Right atrium auricular region (tissue), 2 donors: ENCODE measurements around the gene APBA1. TPM values are rescaled to one million over a fixed set of nuclear protein-coding genes. Genes with fewer than 3 reads are reported as not detected.

ENCODE experiments used
- DNase-seq: peaks from one replicate; pipeline ENCODE4 v3.0.0-alpha.2; 2019; ENCODE audit warnings: low spot score
- H3K27ac ChIP-seq, 2 donors: fragments of 200-600 bp; sonication (generic); 1 replicate in 1 of 2; 2 replicates in 1 of 2; pipeline ENCODE4 v1.5.1; 2016 to 2019
- H3K27me3 ChIP-seq, 2 donors: fragments of 200-600 bp; sonication (generic); one replicate each; pipeline versions ENCODE4 v1.5.1 to v1.6.0; 2017 to 2019
- H3K36me3 ChIP-seq: fragments of 200-600 bp; sonication (generic); one replicate; pipeline ENCODE4 v1.5.1; 2016
- H3K4me1 ChIP-seq, 2 donors: fragments of 200-600 bp; sonication (generic); one replicate each; pipeline versions ENCODE4 v1.5.1 to v1.6.0; 2017 to 2019
- H3K4me3 ChIP-seq, 2 donors: fragments of 200-600 bp; sonication (generic); 1 replicate in 1 of 2; 2 replicates in 1 of 2; pipeline ENCODE4 v1.5.1; 2017 to 2019; ENCODE audit warnings: mild to moderate bottlenecking in 1 of 2, moderate library complexity in 1 of 2
- H3K9me3 ChIP-seq, 2 donors: fragments of 200-600 bp; sonication (generic); one replicate each; pipeline ENCODE4 v1.5.1; 2019
- CTCF ChIP-seq, 2 donors: fragments of 200-600 bp; sonication (generic); IDR thresholded peaks; one replicate each; pipeline ENCODE4 v1.5.1; 2019; ENCODE audit warnings: antibody characterized with exemption in 2 of 2
- total RNA-seq, 2 donors: library from RNA; depleted of rRNA; stranded (reverse); fragments of >200 nt; gene quantifications; one replicate each; pipeline ENCODE4 v1.1.0, GENCODE V29; 2016

Gene APBA1
- total RNA-seq, 2 donors from 2014 or later: 5.6 to 12.1 TPM

GRCh38 chr9:69578026-69578425 is 94.1 kb downstream of the APBA1 start:
- no peaks in the 10 kb centered on the region for H3K27me3 ChIP-seq
- H3K27ac ChIP-seq: no peak overlapping the region
- H3K36me3 ChIP-seq: no peaks in the 10 kb centered on the region
- no peak for DNase-seq
- no peaks in the 10 kb centered on the region for H3K9me3 ChIP-seq
- peaks cover 0 to 17% of the 10 kb centered on the region in 2 donors for H3K4me1 ChIP-seq
- no peak for TF ChIP-seq CTCF (IDR thresholded peaks at IDR 0.05)
- no peak overlapping the region for H3K4me3 ChIP-seq

GRCh38 chr9:69577123-69577522 is 95.0 kb downstream of the APBA1 start:
- no peak for TF ChIP-seq CTCF (IDR thresholded peaks at IDR 0.05)

GRCh38 chr9:69574057-69574456 is 98.1 kb downstream of the APBA1 start:
- Histone ChIP-seq H3K9me3 (no peaks in the 10 kb centered on the region), H3K27ac (no peak overlapping the region), H3K27me3 (no peaks in the 10 kb centered on the region), H3K4me1 (peaks cover 0 to 24% of the 10 kb centered on the region in 2 donors), H3K4me3 (no peak overlapping the region), H3K36me3 (no peaks in the 10 kb centered on the region)
- TF ChIP-seq CTCF (IDR thresholded peaks at IDR 0.05): no peak
- no peak for DNase-seq

More at GRCh38 chr9:69577123-69577522, 95.0 kb downstream of the APBA1 start:
- Histone ChIP-seq H3K9me3 (no peaks in the 10 kb centered on the region), H3K27ac (no peak overlapping the region), H3K4me1 (peaks cover 0 to 17% of the 10 kb centered on the region in 2 donors), H3K36me3 (no peaks in the 10 kb centered on the region), H3K4me3 (no peak overlapping the region), H3K27me3 (no peaks in the 10 kb centered on the region)
- no peak for DNase-seq

- TF ChIP-seq CTCF (IDR thresholded peaks at IDR 0.05): no peak
- no peaks in the 10 kb centered on the region for H3K36me3 ChIP-seq
- DNase-seq: no peak
Measured at GRCh38 chr9:69573651-69574050, 98.5 kb downstream of the APBA1 start.

GRCh38 chr9:69572611-69573010 is 99.6 kb downstream of the APBA1 start:
- H3K36me3 ChIP-seq: no peaks in the 10 kb centered on the region
- no peak overlapping the region for H3K27ac ChIP-seq
- DNase-seq: no peak
- peaks cover 0 to 26% of the 10 kb centered on the region in 2 donors for H3K4me1 ChIP-seq
- TF ChIP-seq CTCF (IDR thresholded peaks at IDR 0.05): no peak
- H3K27me3 ChIP-seq: no peaks in the 10 kb centered on the region
- H3K9me3 ChIP-seq: no peaks in the 10 kb centered on the region
- no peak overlapping the region for H3K4me3 ChIP-seq

More at GRCh38 chr9:69573651-69574050, 98.5 kb downstream of the APBA1 start:
- Histone ChIP-seq H3K4me3 (no peak overlapping the region), H3K4me1 (peaks cover 0 to 26% of the 10 kb centered on the region in 2 donors), H3K27ac (no peak overlapping the region), H3K9me3 (no peaks in the 10 kb centered on the region), H3K27me3 (no peaks in the 10 kb centered on the region)

- no peak for DNase-seq
- Histone ChIP-seq H3K4me1 (peaks cover 0 to 26% of the 10 kb centered on the region in 2 donors), H3K9me3 (no peaks in the 10 kb centered on the region), H3K27ac (no peak overlapping the region), H3K27me3 (no peaks in the 10 kb centered on the region), H3K36me3 (no peaks in the 10 kb centered on the region), H3K4me3 (no peak overlapping the region)
- TF ChIP-seq CTCF (IDR thresholded peaks at IDR 0.05): no peak
Measured at GRCh38 chr9:69571032-69571431, 101.1 kb downstream of the APBA1 start.
